Loucy (cell line): ENCODE results near the gene CTRB1.

Experiments used
- H2AFZ ChIP-seq: fragments of 200-600 bp; sonication (generic); 2 replicates; pipeline ENCODE4 v1.6.0; 2016; ENCODE audit warnings: antibody characterized with exemption, mild to moderate bottlenecking, low read length, moderate library complexity
- H3F3A ChIP-seq: fragments of 200-600 bp; 2 replicates; pipeline ENCODE4 v1.6.0; 2016; ENCODE audit warnings: antibody characterized with exemption, low read depth, mild to moderate bottlenecking
- H3K27me3 ChIP-seq: fragments of 200-600 bp; sonication (generic); 2 replicates; pipeline ENCODE4 v1.6.1; 2014; ENCODE audit warnings: low read length, mild to moderate bottlenecking; ENCODE audit not compliant: insufficient read depth, poor library complexity, severe bottlenecking
- H3K36me3 ChIP-seq: fragments of 200-600 bp; sonication (generic); 2 replicates; pipeline ENCODE4 v1.6.1; 2016; ENCODE audit warnings: low read length; ENCODE audit not compliant: insufficient read depth
- H3K4me1 ChIP-seq: fragments of 200-600 bp; sonication (generic); 2 replicates; pipeline ENCODE4 v1.5.1; 2014; ENCODE audit warnings: low read length, mild to moderate bottlenecking; ENCODE audit not compliant: insufficient read depth, poor library complexity, severe bottlenecking
- H3K4me2 ChIP-seq: fragments of 200-600 bp; sonication (generic); 2 replicates; pipeline ENCODE4 v1.6.0; 2014; ENCODE audit warnings: antibody characterized with exemption, low read length, low read depth, mild to moderate bottlenecking; ENCODE audit not compliant: poor library complexity, severe bottlenecking
- H3K4me3 ChIP-seq: fragments of 200-600 bp; sonication (generic); 2 replicates; pipeline ENCODE4 v1.5.1; 2014; ENCODE audit warnings: low read length, mild to moderate bottlenecking, mixed read lengths; ENCODE audit not compliant: poor library complexity, severe bottlenecking
- H3K79me2 ChIP-seq: fragments of 200-600 bp; sonication (generic); 2 replicates; pipeline ENCODE4 v1.6.1; 2014; ENCODE audit warnings: low read length; ENCODE audit not compliant: insufficient read depth
- H3K9ac ChIP-seq: fragments of 200-600 bp; sonication (generic); 2 replicates; pipeline ENCODE4 v1.6.0; 2014; ENCODE audit warnings: mild to moderate bottlenecking, low read depth, low read length, moderate library complexity; ENCODE audit not compliant: poor library complexity, severe bottlenecking
- H3K9me2 ChIP-seq: fragments of 200-600 bp; sonication (generic); replicated peaks from 2 replicates; pipeline ENCODE4 v1.6.1; 2016; ENCODE audit warnings: low read depth, low read length, mixed read lengths
- H3K9me3 ChIP-seq: fragments of 200-600 bp; sonication (generic); 2 replicates; pipeline ENCODE4 v1.6.1; 2014; ENCODE audit warnings: mild to moderate bottlenecking, antibody characterized with exemption, low read length, low read depth; ENCODE audit not compliant: insufficient read depth
- H4K20me1 ChIP-seq: fragments of 200-600 bp; sonication (generic); 2 replicates; pipeline ENCODE4 v1.6.0; 2014; ENCODE audit warnings: antibody characterized with exemption, low read length, mild to moderate bottlenecking; ENCODE audit not compliant: insufficient read depth, poor library complexity, severe bottlenecking
- CTCF ChIP-seq: fragments of 200-600 bp; sonication (generic); conservative IDR thresholded peaks from 2 replicates; pipeline ENCODE4 v1.5.1; 2014; ENCODE audit warnings: mild to moderate bottlenecking, antibody characterized with exemption, low read length
- EZH2phosphoT487 ChIP-seq: fragments of 200-600 bp; IDR thresholded peaks from 2 replicates; pipeline ENCODE4 v1.6.1; 2018; ENCODE audit warnings: antibody characterized with exemption, mild to moderate bottlenecking, moderate library complexity, borderline replicate concordance

The CTRB1 gene

GRCh38 chr16:75249441-75249840 is 30.7 kb downstream of the CTRB1 start:
- Histone ChIP-seq H4K20me1 (no peaks in the 10 kb centered on the region), H3K79me2 (no peaks in the 10 kb centered on the region), H3K4me3 (no peak overlapping the region), H3K27me3 (peaks cover under 1% of the 10 kb centered on the region), H3F3A (no peaks in the 10 kb centered on the region), H3K9me2 (no peaks in the 10 kb centered on the region), H3K9me3 (no peaks in the 10 kb centered on the region), H2AFZ (no peak overlapping the region), H3K9ac (no peak overlapping the region), H3K36me3 (no peaks in the 10 kb centered on the region), H3K4me1 (peaks cover 8% of the 10 kb centered on the region), H3K4me2 (no peak overlapping the region)
- no peak for TF ChIP-seq CTCF
- no peak for TF ChIP-seq EZH2phosphoT487

GRCh38 chr16:75250089-75250808 is 31.5 kb downstream of the CTRB1 start:
- Histone ChIP-seq H3K4me2 (no peak overlapping the region), H3K9me3 (no peaks in the 10 kb centered on the region), H3K79me2 (no peaks in the 10 kb centered on the region), H3K4me3 (no peak overlapping the region), H2AFZ (no peak overlapping the region), H3K27me3 (peaks cover 3% of the 10 kb centered on the region), H3K4me1 (no peaks in the 10 kb centered on the region), H4K20me1 (no peaks in the 10 kb centered on the region), H3K9me2 (no peaks in the 10 kb centered on the region), H3F3A (no peaks in the 10 kb centered on the region), H3K9ac (no peak overlapping the region), H3K36me3 (no peaks in the 10 kb centered on the region)
- TF ChIP-seq CTCF (no peak), EZH2phosphoT487 (no peak)

- Histone ChIP-seq H3K27me3 (peaks cover 3% of the 10 kb centered on the region), H4K20me1 (no peaks in the 10 kb centered on the region), H3K36me3 (no peaks in the 10 kb centered on the region), H3F3A (no peaks in the 10 kb centered on the region), H3K4me1 (no peaks in the 10 kb centered on the region), H3K9me3 (no peaks in the 10 kb centered on the region), H2AFZ (no peak overlapping the region), H3K4me3 (no peak overlapping the region), H3K4me2 (no peak overlapping the region), H3K79me2 (no peaks in the 10 kb centered on the region), H3K9ac (no peak overlapping the region), H3K9me2 (no peaks in the 10 kb centered on the region)
- TF ChIP-seq EZH2phosphoT487 (no peak), CTCF (no peak)
Observed at GRCh38 chr16:75250809-75251279, 32.1 kb downstream of the CTRB1 start.
